HG02885 (cell line): ENCODE data around the gene PCK2.
"Not testable (repeated sequence)": the region's sequence is repeated elsewhere in the genome, so short reads cannot be mapped to it uniquely, and the experiment has no call there.

Experiments used
- ATAC-seq: cut with Tn5 transposase; IDR thresholded peaks from one replicate; pipeline ENCODE4 v1.9.1; 2021; ENCODE audit warnings: mild to moderate bottlenecking; ENCODE audit not compliant: unreplicated experiment, poor library complexity

PCK2 gene

DNA sequence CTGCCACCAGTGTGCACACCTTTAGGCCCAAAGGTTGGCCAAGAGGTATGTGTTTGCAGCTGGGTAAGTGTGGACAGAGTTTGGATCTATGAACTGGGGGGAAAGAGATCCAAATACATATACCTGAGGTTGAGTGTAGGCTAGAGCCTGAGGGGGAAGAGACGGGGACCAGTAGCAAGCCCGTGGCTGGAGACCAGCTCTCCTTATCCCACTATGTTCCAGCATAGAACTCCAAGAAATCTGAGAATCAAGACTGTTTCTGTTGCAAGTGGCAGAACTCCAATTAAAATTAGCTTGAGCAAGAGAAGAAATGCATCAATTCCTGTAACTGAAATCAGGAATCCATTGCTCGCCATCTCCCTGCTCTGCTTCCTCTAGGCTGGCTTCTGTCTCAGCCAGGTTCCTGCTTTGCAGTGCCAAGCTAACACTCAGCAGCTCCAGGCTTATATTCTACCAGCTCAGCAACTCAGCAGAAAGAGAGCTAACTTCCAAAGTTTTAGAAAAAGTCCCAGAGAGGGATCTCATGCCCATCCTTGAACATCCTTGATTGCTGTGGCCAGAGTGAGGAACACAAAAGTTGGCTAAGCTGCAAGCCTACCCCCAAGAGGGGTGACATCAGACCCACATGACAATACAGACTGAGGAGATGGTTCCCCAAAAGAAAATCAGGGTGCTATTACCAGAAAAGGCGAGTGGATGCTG is 1.5 kb upstream of the PCK2 start:
- no peak for ATAC-seq

DNA sequence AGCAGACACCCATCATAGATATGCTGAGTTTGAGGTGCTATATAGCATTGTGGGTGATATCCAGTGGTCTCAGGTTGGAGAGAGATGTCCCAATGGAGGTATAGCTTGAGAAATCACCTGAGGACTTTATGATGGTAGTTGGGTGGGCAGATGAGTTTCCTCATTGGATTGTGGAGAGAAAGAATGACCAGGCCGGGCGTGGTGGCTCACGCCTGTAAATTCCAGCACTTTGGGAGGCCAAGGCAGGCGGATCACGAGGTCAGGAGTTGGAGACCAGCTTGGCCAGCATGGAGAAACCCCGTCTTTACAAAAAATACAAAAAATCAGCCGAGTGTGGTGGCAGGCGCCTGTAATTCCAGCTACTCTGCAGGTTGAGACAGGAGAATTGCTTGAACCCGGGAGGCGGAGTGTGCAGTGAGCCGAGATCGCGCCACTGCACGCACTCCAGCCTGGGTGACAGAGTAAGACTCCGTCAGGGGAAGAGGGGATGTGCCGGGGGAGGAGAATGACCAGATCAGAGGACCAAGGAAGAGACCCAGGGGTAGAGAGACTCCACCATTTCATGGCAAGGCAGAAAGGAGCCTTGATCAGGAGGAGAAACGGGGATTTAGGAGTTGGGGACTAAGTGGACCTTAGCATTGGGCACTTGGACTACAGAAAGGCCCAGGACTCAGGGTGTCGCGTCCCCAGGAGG is 757 bp upstream of the PCK2 start:
- no peak for ATAC-seq

DNA sequence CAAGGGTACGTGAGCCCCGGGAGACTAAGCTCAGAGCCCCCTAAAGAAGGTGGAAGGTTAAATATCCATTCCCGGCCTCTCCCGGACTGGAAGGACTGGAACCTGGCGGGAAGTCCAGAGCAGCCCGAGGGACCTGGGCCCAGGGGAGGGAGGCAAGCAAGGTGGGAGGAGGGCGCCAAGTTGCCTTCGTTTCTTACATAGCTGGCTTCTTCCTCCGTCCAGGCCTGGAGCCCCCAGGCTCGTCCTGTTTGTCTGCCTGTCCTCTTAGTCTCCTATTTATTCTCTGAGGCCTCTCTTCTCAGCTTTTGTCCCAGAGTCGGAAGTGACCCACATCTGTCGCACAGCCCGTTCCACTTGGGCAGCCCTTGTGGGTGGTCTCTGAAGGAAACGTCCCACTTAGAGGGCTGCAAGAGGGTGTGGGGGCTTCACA is 745 bp downstream of the PCK2 start:
- ATAC-seq = no peak

DNA sequence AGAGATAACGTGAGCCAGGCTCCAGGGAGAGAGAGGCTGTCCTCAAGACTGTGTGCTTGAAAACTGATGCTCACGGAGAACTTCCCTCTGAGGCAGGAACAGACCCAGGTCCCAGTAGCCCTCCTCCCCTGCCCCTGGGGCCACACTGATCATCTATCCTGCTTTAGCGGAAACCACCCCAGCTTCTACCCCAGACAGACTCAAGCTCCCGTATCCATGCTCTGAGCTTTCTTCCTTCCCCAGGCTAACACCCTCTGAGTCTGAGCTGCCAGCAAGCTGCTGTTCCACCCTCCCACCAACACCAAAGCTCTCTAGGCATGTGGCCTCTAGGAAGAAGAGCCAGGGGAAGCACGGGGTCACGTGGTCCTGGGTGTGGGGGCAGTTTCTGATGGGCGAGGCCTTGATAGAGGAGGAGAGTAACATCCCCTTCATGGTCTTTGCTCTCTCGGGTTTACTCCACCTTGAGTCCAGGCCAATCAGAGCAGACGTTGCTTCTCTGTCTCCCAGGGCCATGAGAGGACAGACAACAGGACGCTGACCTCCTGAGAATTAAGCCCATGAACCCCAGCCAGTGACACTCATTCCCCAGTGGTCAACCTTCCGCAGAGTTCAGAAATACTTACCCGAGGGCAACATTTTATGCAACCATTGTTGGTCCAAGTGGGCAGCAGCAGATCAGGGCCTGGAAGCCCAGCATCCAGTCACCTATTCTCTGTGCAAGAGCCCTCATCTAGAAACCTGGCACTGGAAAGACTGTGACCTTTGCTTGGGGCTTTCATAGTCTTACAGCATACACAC is 1.4 kb downstream of the PCK2 start:
- peak; percentile 75 for ATAC-seq

DNA sequence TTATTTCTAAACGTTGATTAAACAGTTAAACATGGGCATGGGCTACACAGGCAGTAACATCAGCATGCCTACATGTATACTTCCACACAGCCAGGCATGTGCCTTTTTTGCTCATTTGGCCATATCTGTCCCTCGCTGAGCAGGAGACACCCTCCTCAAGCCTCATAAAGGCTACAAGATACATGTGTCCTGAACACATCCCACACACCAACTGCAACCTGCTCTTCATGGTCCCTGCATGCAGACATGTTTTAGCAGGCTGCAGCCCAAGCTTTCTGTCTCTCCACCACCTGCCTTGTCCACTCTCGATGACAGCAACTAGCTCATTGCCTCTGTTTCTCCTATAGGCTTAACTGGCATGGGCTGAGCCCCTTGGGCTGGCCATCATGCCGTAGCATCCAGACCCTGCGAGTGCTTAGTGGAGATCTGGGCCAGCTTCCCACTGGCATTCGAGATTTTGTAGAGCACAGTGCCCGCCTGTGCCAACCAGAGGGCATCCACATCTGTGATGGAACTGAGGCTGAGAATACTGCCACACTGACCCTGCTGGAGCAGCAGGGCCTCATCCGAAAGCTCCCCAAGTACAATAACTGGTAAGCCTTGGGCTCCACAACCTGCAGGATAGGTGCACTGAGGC is 2.6 kb downstream of the PCK2 start:
- no peak for ATAC-seq

DNA sequence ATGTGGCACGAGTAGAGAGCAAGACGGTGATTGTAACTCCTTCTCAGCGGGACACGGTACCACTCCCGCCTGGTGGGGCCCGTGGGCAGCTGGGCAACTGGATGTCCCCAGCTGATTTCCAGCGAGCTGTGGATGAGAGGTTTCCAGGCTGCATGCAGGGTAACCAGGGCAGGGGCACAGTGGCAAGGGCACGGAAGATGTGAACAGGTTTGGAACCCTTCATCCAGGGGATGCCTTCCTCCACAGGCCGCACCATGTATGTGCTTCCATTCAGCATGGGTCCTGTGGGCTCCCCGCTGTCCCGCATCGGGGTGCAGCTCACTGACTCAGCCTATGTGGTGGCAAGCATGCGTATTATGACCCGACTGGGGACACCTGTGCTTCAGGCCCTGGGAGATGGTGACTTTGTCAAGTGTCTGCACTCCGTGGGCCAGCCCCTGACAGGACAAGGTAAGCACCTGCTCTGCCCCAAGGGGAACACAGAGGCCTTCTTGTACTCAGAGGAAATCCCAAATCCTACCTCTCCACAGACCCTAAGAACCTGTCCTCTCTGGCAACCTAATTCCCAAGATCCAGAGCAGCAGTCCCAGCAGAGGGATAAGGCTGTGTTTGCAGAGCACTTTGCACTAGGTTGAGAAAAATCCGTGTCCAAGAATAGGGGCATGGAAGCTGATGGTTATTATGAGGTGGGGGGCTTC is 4.3 kb downstream of the PCK2 start:
- no peak for ATAC-seq

DNA sequence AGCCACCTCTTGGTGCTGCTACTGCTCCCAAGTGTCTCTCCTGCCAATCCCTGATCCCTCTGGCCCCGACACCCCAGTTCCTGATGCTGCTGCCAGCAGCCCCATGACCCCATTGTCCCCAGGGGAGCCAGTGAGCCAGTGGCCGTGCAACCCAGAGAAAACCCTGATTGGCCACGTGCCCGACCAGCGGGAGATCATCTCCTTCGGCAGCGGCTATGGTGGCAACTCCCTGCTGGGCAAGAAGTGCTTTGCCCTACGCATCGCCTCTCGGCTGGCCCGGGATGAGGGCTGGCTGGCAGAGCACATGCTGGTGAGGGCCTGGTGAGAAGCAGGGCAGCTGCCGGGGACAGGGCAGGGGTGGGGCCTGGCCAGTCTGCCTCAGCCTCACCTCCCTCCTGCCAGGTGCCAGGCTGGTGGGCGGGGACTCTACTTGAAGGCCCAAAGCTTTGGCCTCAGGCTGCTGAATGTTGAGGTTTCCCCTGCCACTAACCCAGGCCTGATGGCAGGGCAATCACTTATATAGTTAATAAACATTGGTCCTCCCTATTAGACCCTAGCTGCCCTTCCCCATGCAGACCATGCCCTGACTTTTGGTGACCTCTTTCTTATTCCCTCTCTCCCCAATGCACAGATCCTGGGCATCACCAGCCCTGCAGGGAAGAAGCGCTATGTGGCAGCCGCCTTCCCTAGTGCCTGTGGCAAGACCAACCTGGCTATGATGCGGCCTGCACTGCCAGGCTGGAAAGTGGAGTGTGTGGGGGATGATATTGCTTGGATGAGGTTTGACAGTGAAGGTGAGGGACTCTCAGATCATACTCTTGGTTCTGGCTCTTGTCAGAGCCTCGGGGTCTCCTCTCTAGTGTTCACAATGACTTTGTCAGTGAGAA is 5.1 kb downstream of the PCK2 start:
- no peak for ATAC-seq

DNA sequence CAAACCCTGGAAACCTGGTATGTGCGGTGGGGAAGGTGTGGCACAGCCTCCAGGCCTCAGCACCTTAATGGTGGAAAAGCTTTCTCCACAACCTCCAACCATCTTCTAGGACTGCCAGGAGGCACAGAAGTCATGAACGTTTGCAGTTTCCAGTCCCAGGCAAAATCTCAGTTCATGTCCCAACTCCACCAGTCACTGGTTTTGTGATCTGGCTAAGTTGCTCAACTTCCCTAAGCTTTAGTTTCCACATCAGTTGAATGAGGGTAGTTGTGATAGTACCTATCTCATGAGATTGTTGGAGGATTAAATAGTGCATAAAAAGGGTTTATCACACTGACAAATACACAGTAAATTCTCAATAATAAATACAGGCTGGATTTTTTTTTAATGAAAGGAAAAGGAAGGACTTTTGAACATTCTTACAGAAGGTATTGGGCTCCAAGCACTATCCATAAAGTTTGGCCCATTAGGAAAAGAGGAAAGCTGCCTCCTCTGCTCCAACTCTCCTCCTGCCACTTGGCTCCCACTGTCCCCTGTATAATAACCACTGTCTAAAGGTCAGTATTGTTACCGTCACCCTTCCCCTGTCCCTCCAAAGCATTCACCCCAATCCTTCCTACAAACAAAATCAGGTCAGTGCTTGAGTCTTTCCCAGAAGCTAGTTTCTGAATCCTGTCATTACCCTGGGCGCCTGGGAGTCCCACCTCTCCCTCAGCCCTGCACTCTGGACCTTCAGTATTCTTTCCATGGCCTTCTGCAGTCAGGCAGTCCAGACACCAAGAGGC is 6.3 kb downstream of the PCK2 start:
- ATAC-seq = no peak

DNA sequence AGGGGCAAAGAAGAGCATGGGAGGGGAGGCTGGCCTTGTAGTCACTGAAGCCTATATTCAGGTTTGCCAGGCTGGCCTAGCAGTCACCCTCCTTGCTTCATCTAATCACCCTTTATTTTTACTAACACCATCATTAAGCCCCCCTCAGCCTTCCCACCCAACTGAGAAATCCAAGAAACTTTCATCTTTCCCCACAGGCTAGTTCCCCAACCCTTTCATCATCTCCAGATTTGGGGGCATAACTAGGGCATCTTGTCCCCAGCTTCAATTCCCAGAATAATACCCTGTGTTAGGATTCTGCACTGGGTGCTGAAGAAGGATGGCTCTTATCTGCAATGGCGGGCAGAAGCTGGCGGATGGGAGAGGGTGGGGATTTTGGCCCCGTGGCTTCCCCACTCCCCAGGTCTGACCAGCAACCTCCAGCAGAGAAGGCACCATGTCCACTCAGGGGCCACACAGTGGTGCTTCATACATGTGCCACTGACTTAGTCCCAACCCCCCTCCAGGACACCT is 6.9 kb downstream of the PCK2 start:
- no peak for ATAC-seq

DNA sequence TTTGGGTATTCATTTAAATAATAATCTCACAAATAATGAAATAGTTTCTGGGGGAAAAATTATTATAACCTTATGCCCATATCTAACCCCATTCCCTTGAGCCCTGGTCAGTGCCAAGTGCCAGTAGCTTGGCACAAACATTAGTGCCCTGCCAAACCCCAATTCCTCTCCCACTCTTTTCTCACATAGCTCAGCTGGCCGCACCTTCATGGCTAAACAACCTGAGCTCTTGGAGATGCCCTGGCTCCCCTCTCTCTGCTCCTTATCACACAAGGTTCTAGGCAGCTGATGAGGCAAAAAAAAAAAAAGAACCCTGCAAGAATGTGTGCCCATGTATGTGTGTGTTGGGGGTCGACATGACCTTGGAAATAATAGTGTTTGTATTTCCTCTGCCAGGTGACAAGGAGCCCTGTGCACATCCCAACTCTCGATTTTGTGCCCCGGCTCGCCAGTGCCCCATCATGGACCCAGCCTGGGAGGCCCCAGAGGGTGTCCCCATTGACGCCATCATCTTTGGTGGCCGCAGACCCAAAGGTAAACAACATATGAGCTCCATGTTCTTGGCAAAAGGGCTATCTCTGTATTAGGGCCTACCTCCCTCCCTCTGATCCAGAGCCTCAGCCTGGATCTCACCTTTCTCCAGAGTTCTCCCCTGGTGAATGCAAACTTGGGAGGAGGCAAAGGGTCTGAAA is 8.4 kb downstream of the PCK2 start:
- no peak for ATAC-seq

DNA sequence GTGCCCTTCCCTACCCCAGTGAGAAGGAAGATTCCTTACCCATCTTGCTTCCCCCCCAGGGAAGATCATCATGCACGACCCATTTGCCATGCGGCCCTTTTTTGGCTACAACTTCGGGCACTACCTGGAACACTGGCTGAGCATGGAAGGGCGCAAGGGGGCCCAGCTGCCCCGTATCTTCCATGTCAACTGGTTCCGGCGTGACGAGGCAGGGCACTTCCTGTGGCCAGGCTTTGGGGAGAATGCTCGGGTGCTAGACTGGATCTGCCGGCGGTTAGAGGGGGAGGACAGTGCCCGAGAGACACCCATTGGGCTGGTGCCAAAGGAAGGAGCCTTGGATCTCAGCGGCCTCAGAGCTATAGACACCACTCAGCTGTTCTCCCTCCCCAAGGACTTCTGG is 9.3 kb downstream of the PCK2 start:
- ATAC-seq = no peak

DNA sequence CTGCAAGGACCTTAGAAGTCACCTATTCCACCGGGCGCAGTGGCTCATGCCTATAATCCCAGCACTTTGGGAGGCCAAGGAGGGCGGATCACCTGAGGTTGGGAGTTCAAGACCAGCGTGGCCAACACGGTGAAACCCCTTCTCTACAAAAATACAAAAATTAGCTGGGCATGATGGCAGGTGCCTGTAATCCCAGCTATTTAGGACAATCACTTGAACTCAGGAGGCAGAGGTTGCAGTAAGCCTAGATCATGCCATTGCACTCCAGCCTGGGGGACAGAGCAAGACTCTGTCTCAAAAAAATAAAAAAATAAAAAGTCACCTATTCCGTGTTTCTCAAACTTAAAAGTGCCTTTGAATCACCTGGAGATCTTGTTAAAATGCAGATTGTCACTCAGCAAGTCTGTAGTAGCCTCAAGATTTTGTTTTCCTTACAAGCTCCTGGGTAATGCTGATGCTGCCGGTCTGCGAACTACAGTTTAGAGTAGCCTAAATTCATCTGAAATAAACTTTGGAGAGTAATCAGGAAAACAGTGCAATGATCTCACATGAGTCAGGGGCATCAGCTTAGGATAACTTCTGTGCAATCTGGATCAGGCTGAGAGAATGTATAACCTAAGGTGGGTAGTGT is 11.6 kb downstream of the PCK2 start:
- not testable (repeated sequence) for ATAC-seq

DNA sequence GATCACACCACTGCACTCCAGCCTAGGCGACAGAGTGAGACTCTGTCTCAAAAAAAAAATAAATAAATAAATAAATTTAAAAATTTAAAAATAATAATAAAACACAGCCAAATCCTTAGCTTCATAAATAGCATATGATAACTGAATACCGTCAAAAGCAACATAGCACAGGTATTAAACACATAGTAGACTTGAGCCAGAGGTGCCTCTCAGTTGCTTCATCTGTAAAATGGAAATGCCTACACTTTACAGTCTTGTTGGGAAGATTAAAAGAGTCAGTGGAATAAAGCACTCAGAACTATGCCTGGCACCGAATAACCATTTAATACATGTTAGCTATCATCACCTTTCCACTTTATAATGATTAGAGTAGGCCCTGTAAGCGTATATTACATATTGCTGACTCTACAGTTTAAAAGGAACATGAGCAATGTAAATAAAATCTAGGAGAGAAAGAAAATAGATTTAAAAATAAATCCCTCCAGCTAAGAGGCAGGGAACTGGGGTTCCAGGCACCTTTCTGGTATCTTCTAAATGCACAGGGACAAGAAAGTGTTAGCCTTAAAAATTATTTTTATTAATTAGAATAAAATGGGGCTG is 12.7 kb downstream of the PCK2 start:
- ATAC-seq = no peak

DNA sequence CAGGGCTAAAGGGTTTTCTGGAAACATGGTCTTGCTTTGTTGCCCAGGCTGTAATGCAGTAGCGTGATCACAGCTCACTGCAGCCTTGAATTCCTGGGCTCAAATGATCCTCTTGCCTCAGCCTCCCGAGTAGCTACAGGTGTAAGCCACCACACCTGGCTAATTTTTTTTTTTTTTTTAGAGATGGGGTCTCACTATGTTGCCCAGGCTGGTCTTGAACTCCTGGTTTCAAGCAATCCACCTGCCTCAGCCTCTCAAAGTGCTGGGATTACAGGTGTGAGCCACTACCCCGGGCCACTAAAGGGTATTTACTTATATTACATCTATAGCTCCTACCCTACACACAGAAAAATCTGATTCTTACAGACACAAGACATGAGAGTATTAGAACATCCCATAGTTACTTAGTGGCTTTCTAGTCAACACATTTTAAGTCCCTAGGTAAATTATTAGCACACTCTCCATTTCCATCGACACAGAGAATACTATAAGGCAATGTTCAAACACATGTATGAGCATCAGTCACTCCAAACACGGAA is 14.3 kb downstream of the PCK2 start:
- ATAC-seq = no peak

DNA sequence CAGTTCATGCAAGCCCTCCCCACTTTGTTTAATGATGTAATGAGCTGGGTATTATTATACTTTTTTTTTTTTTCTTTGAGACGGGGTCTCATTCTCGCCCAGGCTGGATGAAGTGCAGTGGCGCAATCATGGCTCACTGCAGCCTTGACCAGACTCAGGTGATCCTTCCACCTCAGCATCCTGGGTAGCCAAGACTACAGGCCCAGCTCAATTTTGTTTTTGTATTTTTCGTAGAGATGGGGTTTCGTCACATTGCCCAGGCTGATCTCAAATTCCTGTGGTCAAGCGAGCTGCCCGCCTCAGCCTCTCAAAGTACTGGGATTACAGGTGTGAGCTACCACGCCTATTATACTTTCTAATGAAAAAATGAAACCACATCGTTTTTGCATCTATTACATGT is 15.9 kb downstream of the PCK2 start:
- no peak for ATAC-seq

DNA sequence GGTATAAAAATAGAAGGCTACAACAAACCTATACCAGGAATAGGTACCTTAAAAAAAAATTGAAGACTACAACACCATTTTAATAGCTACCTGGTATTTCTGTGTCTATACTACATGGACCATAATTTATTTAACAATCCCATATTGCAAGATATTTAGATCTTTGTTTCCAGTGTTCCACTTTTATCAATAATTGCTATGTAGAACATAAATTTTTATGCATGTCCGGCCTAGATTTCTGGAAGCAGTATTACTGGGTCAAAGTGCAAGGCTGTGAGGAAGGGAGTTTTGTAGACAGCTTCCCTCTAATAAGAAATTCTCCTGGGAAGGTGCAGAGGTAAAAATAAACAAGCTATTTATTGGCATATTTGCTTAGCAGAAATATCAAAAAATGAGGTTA is 16.4 kb downstream of the PCK2 start:
- ATAC-seq = no peak

DNA sequence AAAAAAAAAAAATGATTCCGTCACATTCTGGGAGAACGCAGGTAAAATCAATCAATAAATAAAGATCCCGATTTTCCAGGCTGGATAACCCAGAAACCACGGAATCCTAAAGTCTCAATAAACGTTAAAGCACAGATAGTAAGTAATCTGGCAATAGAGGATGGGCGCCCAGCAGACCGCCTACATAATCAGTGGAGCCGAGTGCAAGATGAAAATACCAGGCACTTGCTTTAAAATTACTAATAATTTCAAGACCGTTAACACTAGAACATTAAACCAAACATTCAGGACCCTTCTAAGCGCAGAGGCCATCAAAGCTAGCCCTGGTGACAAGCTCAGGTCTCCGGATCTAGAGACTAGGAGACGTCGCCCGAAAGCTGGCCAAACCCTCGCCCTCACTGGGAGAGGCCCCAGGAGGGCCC is 19.3 kb downstream of the PCK2 start:
- ATAC-seq = no peak
